HepG2 (cell line): Measurements from ENCODE around the gene TMEM165. TPM values are rescaled to one million over a fixed set of nuclear protein-coding genes. Genes with fewer than 3 reads are reported as not detected.

ENCODE experiments used
- AFF4 ChIP-seq: sonication (generic); formaldehyde crosslinking; IDR thresholded peaks from 2 replicates; pipeline ENCODE4 v1.4.0; 2020; ENCODE audit warnings: missing genetic modification reagents
- ARNTL ChIP-seq: sonication (generic); formaldehyde crosslinking; IDR thresholded peaks from 2 replicates; pipeline ENCODE4 v1.4.0; 2020; ENCODE audit warnings: mild to moderate bottlenecking, missing genetic modification reagents
- ATF2 ChIP-seq: sonication (generic); formaldehyde crosslinking; IDR thresholded peaks from 2 replicates; pipeline ENCODE4 v1.4.0; 2020; ENCODE audit warnings: missing genetic modification reagents
- CCDC6 ChIP-seq: sonication (generic); formaldehyde crosslinking; IDR thresholded peaks from 2 replicates; pipeline ENCODE4 v1.8.1; 2022; ENCODE audit warnings: mild to moderate bottlenecking, missing genetic modification reagents, moderate library complexity
- CEBPZ ChIP-seq: IDR thresholded peaks from 2 replicates; pipeline ENCODE4 v1.6.1; 2012; ENCODE audit warnings: low read length, improper control_type of control experiment
- EHMT2 ChIP-seq: fragments of 200-600 bp; sonication (generic); IDR thresholded peaks from 2 replicates; pipeline ENCODE4 v1.7.0; 2017; ENCODE audit warnings: antibody characterized with exemption, low read depth, low read length, borderline replicate concordance
- NFKBIZ ChIP-seq: IDR thresholded peaks from 2 replicates; pipeline ENCODE4 v1.6.1; 2018; ENCODE audit warnings: missing genetic modification reagents, missing compliant biosample characterization
- PREB ChIP-seq: sonication (generic); formaldehyde crosslinking; IDR thresholded peaks from 2 replicates; pipeline ENCODE4 v1.4.0; 2020; ENCODE audit warnings: missing genetic modification reagents
- SOX5 ChIP-seq: IDR thresholded peaks from 2 replicates; pipeline ENCODE4 v1.6.1; 2016; ENCODE audit warnings: borderline replicate concordance
- ZIK1 ChIP-seq: sonication (generic); formaldehyde crosslinking; IDR thresholded peaks from 2 replicates; pipeline ENCODE4 v1.5.0; 2020; ENCODE audit warnings: mild to moderate bottlenecking, low read depth, missing genetic modification reagents, borderline replicate concordance
- ZNF7 ChIP-seq: IDR thresholded peaks from 2 replicates; pipeline ENCODE4 v1.6.1; 2016; ENCODE audit warnings: missing biosample characterization, missing genetic modification reagents
- ZNF891 ChIP-seq: sonication (generic); formaldehyde crosslinking; IDR thresholded peaks from 2 replicates; pipeline ENCODE4 v1.5.0; 2020; ENCODE audit warnings: mild to moderate bottlenecking, missing genetic modification reagents
- polyA plus RNA-seq, 8 experiments: library from polyadenylated mRNA; depleted of rRNA in 3 of 8; stranded (reverse) in 7 of 8; unstranded in 1 of 8; fragments of >200 nt; fragmentation: Illumina TruSeq in 4 of 8; extraction: Trizol in 4 of 8; gene quantifications; 2 replicates each; pipeline versions ENCODE4 v1.2.1 to v1.2.3, GENCODE V29; 2011 to 2016; ENCODE audit warnings: low read depth in 4 of 8, missing spikeins in 1 of 8, mixed read lengths in 1 of 8; ENCODE audit not compliant: insufficient read depth in 1 of 8
- total RNA-seq, 5 experiments: library from RNA; depleted of rRNA; stranded (reverse); fragments of >200 nt; fragmentation: Illumina TruSeq; extraction: Trizol; gene quantifications; 2 replicates each; pipeline ENCODE4 v1.2.3, GENCODE V29; 2016; ENCODE audit warnings: low read depth in 1 of 5
- TF ChIP-seq, protein P1 (sequence below): sonication (generic); formaldehyde crosslinking; IDR thresholded peaks from 2 replicates; pipeline ENCODE4 v1.4.0; 2020; ENCODE audit warnings: missing genetic modification reagents
- TF ChIP-seq, protein P2 (sequence below): sonication (generic); formaldehyde crosslinking; IDR thresholded peaks from 2 replicates; pipeline ENCODE4 v1.4.0; 2020; ENCODE audit warnings: missing genetic modification reagents

The TMEM165 gene
- total and polyA plus RNA-seq, 2 of the 13 experiments (the other 11 are each of a cell fraction or from before 2014, with no cell fraction given): 54.6 to 103 TPM

GRCh38 chr4:55395529-55396307 lies at the start of gene TMEM165 (continued):
- TF ChIP-seq CEBPZ (no peak), ZIK1 (peak; percentile 64; the same call in 1 of the 2 replicates), PREB (CRISPR knock-in tag) (0 out of 2 replicates have a peak, but pooled peaks have one; percentile 35), SOX5 (CRISPR knock-in tag) (peak; percentile 19; the same call in 1 of the 2 replicates), ATF2 (CRISPR knock-in tag) (peak; percentile 29; the same call in 1 of the 2 replicates), EHMT2 (no peak), ZNF7 (no peak), ZNF891 (peak; percentile 17; the same call in 1 of the 2 replicates), NFKBIZ (CRISPR knock-in tag) (no peak), AFF4 (CRISPR knock-in tag) (no peak), ARNTL (no peak), CCDC6 (CRISPR knock-in tag) (peak; percentile 16; the same call in 1 of the 2 replicates)
- TF ChIP-seq, protein P1, sequence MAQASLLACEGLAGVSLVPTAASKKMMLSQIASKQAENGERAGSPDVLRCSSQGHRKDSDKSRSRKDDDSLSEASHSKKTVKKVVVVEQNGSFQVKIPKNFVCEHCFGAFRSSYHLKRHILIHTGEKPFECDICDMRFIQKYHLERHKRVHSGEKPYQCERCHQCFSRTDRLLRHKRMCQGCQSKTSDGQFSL (CRISPR knock-in tag): no peak
- TF ChIP-seq, protein P2, sequence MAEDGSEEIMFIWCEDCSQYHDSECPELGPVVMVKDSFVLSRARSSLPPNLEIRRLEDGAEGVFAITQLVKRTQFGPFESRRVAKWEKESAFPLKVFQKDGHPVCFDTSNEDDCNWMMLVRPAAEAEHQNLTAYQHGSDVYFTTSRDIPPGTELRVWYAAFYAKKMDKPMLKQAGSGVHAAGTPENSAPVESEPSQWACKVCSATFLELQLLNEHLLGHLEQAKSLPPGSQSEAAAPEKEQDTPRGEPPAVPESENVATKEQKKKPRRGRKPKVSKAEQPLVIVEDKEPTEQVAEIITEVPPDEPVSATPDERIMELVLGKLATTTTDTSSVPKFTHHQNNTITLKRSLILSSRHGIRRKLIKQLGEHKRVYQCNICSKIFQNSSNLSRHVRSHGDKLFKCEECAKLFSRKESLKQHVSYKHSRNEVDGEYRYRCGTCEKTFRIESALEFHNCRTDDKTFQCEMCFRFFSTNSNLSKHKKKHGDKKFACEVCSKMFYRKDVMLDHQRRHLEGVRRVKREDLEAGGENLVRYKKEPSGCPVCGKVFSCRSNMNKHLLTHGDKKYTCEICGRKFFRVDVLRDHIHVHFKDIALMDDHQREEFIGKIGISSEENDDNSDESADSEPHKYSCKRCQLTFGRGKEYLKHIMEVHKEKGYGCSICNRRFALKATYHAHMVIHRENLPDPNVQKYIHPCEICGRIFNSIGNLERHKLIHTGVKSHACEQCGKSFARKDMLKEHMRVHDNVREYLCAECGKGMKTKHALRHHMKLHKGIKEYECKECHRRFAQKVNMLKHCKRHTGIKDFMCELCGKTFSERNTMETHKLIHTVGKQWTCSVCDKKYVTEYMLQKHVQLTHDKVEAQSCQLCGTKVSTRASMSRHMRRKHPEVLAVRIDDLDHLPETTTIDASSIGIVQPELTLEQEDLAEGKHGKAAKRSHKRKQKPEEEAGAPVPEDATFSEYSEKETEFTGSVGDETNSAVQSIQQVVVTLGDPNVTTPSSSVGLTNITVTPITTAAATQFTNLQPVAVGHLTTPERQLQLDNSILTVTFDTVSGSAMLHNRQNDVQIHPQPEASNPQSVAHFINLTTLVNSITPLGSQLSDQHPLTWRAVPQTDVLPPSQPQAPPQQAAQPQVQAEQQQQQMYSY (CRISPR knock-in tag): peak; percentile 56; the same call in 1 of the 2 replicates
